Activated naive CD4-positive, alpha-beta T cell treated with anti-CD3 and anti-CD28 coated beads for 36 hours (primary cell): ENCODE results near the gene LTBP2. TPM values are rescaled to one million over a fixed set of nuclear protein-coding genes. Genes with fewer than 3 reads are reported as not detected.
"Not testable (repeated sequence)": the region's sequence is repeated elsewhere in the genome, so short reads cannot be mapped to it uniquely, and the experiment has no call there.

ENCODE experiments used
- CTCF ChIA-PET: fragments of 350-600 bp; sonication (Branson Sonifier 250); formaldehyde crosslinking; loops from one replicate; lab custom pipeline; 2021; ENCODE audit warnings: antibody characterized with exemption; lab: Charles Lee
- DNase-seq: peaks from one replicate; pipeline ENCODE4 v3.0.0-alpha.2; 2020
- H3K27ac Mint-ChIP-seq: one replicate; pipeline ENCODE4 v1.8.0; 2021; ENCODE audit warnings: mild to moderate bottlenecking, mixed read lengths
- H3K27me3 Mint-ChIP-seq: one replicate; pipeline ENCODE4 v1.8.0; 2021; ENCODE audit warnings: low read depth, mixed read lengths
- H3K36me3 Mint-ChIP-seq: one replicate; pipeline ENCODE4 v1.8.0; 2021; ENCODE audit warnings: low read depth, mixed read lengths
- H3K4me1 Mint-ChIP-seq: one replicate; pipeline ENCODE4 v1.8.0; 2021; ENCODE audit warnings: low read depth, mixed read lengths
- H3K4me3 Mint-ChIP-seq: one replicate; pipeline ENCODE4 v1.8.0; 2021; ENCODE audit warnings: mild to moderate bottlenecking, moderate library complexity, mixed read lengths
- H3K9me3 Mint-ChIP-seq: one replicate; pipeline ENCODE4 v1.8.0; 2021; ENCODE audit warnings: mixed read lengths
- intact Hi-C: fragments of 100-400 bp; cut with micrococcal nuclease; formaldehyde crosslinking; loops from one replicate; pipeline ENCODE4 v1.15.1; 2023
- total RNA-seq, 2 experiments: library from RNA; stranded (reverse); gene quantifications; one replicate each; pipeline ENCODE4 v1.2.3, GENCODE V29; 2021

LTBP2 gene
- total RNA-seq, 2 experiments from 2014 or later: 0.32 to 0.55 TPM

GRCh38 chr14:74550071-74550470 is 62.0 kb downstream of the LTBP2 start:
- Mint-ChIP-seq H3K27me3 (no peaks in the 10 kb centered on the region), H3K9me3 (no peaks in the 10 kb centered on the region), H3K27ac (no peak overlapping the region), H3K36me3 (no peaks in the 10 kb centered on the region), H3K4me3 (no peak overlapping the region), H3K4me1 (no peaks in the 10 kb centered on the region)
- no peak for DNase-seq
- CTCF ChIA-PET: interaction anchor here (0.7 to 0.9 kb wide), 2 partner anchors 17 to 146 kb away, joined by 3 read pairs; no protein-coding TSS in a partner anchor
- intact Hi-C loops: no loop called here

GRCh38 chr14:74549588-74549987 is 62.4 kb downstream of the LTBP2 start:
- Mint-ChIP-seq H3K4me3 (no peak overlapping the region), H3K27ac (no peak overlapping the region), H3K9me3 (no peaks in the 10 kb centered on the region), H3K27me3 (no peaks in the 10 kb centered on the region), H3K36me3 (no peaks in the 10 kb centered on the region), H3K4me1 (no peaks in the 10 kb centered on the region)
- intact Hi-C loops: loop anchor here (2.0 kb wide), 1 partner anchor 59 kb away; no protein-coding TSS in a partner anchor
- DNase-seq: peak; percentile 38
- CTCF ChIA-PET: no interaction called here

GRCh38 chr14:74548881-74549280 is 63.2 kb downstream of the LTBP2 start:
- no peak for DNase-seq
- Mint-ChIP-seq H3K27ac (no peak overlapping the region), H3K4me1 (no peaks in the 10 kb centered on the region), H3K4me3 (no peak overlapping the region), H3K27me3 (no peaks in the 10 kb centered on the region), H3K36me3 (no peaks in the 10 kb centered on the region), H3K9me3 (no peaks in the 10 kb centered on the region)
- CTCF ChIA-PET: no interaction called here
- intact Hi-C loops: loop anchor here (2.0 kb wide), 1 partner anchor 60 kb away; no protein-coding TSS in a partner anchor

- H3K27ac Mint-ChIP-seq: no peak overlapping the region
- no peaks in the 10 kb centered on the region for H3K27me3 Mint-ChIP-seq
- H3K36me3 Mint-ChIP-seq: no peaks in the 10 kb centered on the region
- no peaks in the 10 kb centered on the region for H3K4me1 Mint-ChIP-seq
- intact Hi-C loops: no loop called here
- H3K9me3 Mint-ChIP-seq: no peaks in the 10 kb centered on the region
- CTCF ChIA-PET: interaction anchor here (0.6 kb wide), 1 partner anchor 49 kb away, joined by 3 read pairs; no protein-coding TSS in a partner anchor
- DNase-seq: no peak
- no peak overlapping the region for H3K4me3 Mint-ChIP-seq
Observed at GRCh38 chr14:74547331-74547927, 64.6 kb downstream of the LTBP2 start.

- Mint-ChIP-seq H3K9me3 (no peaks in the 10 kb centered on the region), H3K36me3 (no peaks in the 10 kb centered on the region), H3K4me3 (no peak overlapping the region), H3K27ac (no peak overlapping the region), H3K4me1 (no peaks in the 10 kb centered on the region), H3K27me3 (no peaks in the 10 kb centered on the region)
- intact Hi-C loops: no loop called here
- CTCF ChIA-PET: interaction anchor here (0.6 kb wide), 2 partner anchors 50 to 83 kb away, joined by 3 read pairs; no protein-coding TSS in a partner anchor
- DNase-seq: no peak
Observed at GRCh38 chr14:74546416-74546815, 65.6 kb downstream of the LTBP2 start.

GRCh38 chr14:74545386-74545785 is 66.7 kb downstream of the LTBP2 start:
- H3K27me3 Mint-ChIP-seq: no peaks in the 10 kb centered on the region
- no peaks in the 10 kb centered on the region for H3K36me3 Mint-ChIP-seq
- CTCF ChIA-PET: interaction anchor here (0.6 kb wide), 1 partner anchor 38 kb away, joined by 3 read pairs; no protein-coding TSS in a partner anchor
- no peak overlapping the region for H3K27ac Mint-ChIP-seq
- H3K9me3 Mint-ChIP-seq: no peaks in the 10 kb centered on the region
- H3K4me1 Mint-ChIP-seq: no peaks in the 10 kb centered on the region
- intact Hi-C loops: no loop called here
- no peak for DNase-seq
- no peak overlapping the region for H3K4me3 Mint-ChIP-seq

GRCh38 chr14:74543771-74544438 is 68.1 kb downstream of the LTBP2 start:
- no peaks in the 10 kb centered on the region for H3K9me3 Mint-ChIP-seq
- H3K36me3 Mint-ChIP-seq: no peaks in the 10 kb centered on the region
- CTCF ChIA-PET: interaction anchor here (0.6 kb wide), 2 partner anchors 12 to 204 kb away, joined by 3 read pairs; no protein-coding TSS in a partner anchor
- H3K27ac Mint-ChIP-seq: no peak overlapping the region
- intact Hi-C loops: no loop called here
- H3K4me3 Mint-ChIP-seq: no peak overlapping the region
- no peaks in the 10 kb centered on the region for H3K27me3 Mint-ChIP-seq
- no peak for DNase-seq
- no peaks in the 10 kb centered on the region for H3K4me1 Mint-ChIP-seq

GRCh38 chr14:74542056-74542685 is 69.9 kb downstream of the LTBP2 start:
- DNase-seq: no peak
- Mint-ChIP-seq H3K27ac (no peak overlapping the region), H3K9me3 (no peaks in the 10 kb centered on the region), H3K4me1 (no peaks in the 10 kb centered on the region), H3K27me3 (no peaks in the 10 kb centered on the region), H3K36me3 (no peaks in the 10 kb centered on the region), H3K4me3 (no peak overlapping the region)
- intact Hi-C loops: no loop called here
- CTCF ChIA-PET: no interaction called here

- Mint-ChIP-seq H3K4me1 (no peaks in the 10 kb centered on the region), H3K4me3 (no peak overlapping the region), H3K27me3 (no peaks in the 10 kb centered on the region), H3K27ac (no peak overlapping the region), H3K36me3 (no peaks in the 10 kb centered on the region), H3K9me3 (no peaks in the 10 kb centered on the region)
- intact Hi-C loops: no loop called here
- CTCF ChIA-PET: interaction anchor here (1.1 kb wide), 1 partner anchor 28 kb away, joined by 3 read pairs; no protein-coding TSS in a partner anchor
- DNase-seq: no peak
Observed at GRCh38 chr14:74541225-74541624, 70.8 kb downstream of the LTBP2 start.

GRCh38 chr14:74539503-74539902 is 72.5 kb downstream of the LTBP2 start:
- intact Hi-C loops: no loop called here
- Mint-ChIP-seq H3K4me1 (no peaks in the 10 kb centered on the region), H3K9me3 (no peaks in the 10 kb centered on the region), H3K27me3 (no peaks in the 10 kb centered on the region), H3K4me3 (no peak overlapping the region), H3K27ac (no peak overlapping the region), H3K36me3 (no peaks in the 10 kb centered on the region)
- CTCF ChIA-PET: no interaction called here
- DNase-seq: no peak

GRCh38 chr14:74538411-74539391 is 73.3 kb downstream of the LTBP2 start:
- Mint-ChIP-seq H3K9me3 (no peaks in the 10 kb centered on the region), H3K36me3 (no peaks in the 10 kb centered on the region), H3K4me3 (no peak overlapping the region), H3K27ac (no peak overlapping the region), H3K4me1 (peaks cover under 1% of the 10 kb centered on the region), H3K27me3 (no peaks in the 10 kb centered on the region)
- intact Hi-C loops: no loop called here
- CTCF ChIA-PET: no interaction called here
- DNase-seq: no peak

- H3K4me3 Mint-ChIP-seq, H3K27me3 Mint-ChIP-seq, H3K9me3 Mint-ChIP-seq, CTCF ChIA-PET, DNase-seq, H3K27ac Mint-ChIP-seq, H3K36me3 Mint-ChIP-seq, H3K4me1 Mint-ChIP-seq, intact Hi-C loops: not testable (repeated sequence)
Observed at GRCh38 chr14:74536336-74536735, 75.7 kb downstream of the LTBP2 start.
